NB4 (cell line): Measurements from ENCODE around the gene RBMS1.

Source experiments
- CTCF ChIP-seq: IDR thresholded peaks from one replicate; pipeline ENCODE4 v1.5.1; 2012; ENCODE audit warnings: low read depth, low read length
- POLR2A ChIP-seq: IDR thresholded peaks from 2 replicates; pipeline ENCODE4 v1.6.1; 2011; ENCODE audit warnings: mild to moderate bottlenecking; ENCODE audit not compliant: insufficient read length; ENCODE audit errors: extremely low read depth

- TF ChIP-seq CTCF (no peak), POLR2A (no peak)
These were observed 44.5 kb upstream of the RBMS1 start for GRCh38 chr2:160538115-160538514.
